HCT116 (cell line): ENCODE results near the gene FCRL2.

Experiments
- EGR1 ChIP-seq: IDR thresholded peaks from 2 replicates; pipeline ENCODE4 v1.6.1; 2012; ENCODE audit warnings: low read depth
- EZH2 ChIP-seq: fragments of 200-600 bp; sonication (generic); IDR thresholded peaks from 2 replicates; pipeline ENCODE4 v1.6.1; 2017; ENCODE audit warnings: antibody characterized with exemption, mixed run types
- POLR2A ChIP-seq: IDR thresholded peaks from 2 replicates; pipeline ENCODE4 v1.7.0; 2011; ENCODE audit warnings: borderline replicate concordance; ENCODE audit not compliant: insufficient read depth, insufficient read length; ENCODE audit errors: extremely low read depth
- POLR2AphosphoS5 ChIP-seq: IDR thresholded peaks from 2 replicates; pipeline ENCODE4 v1.6.1; 2011; ENCODE audit warnings: mild to moderate bottlenecking, low read depth, low read length, moderate library complexity
- SP1 ChIP-seq: IDR thresholded peaks from 2 replicates; pipeline ENCODE4 v1.6.1; 2012; ENCODE audit warnings: low read depth
- TCF7L2 ChIP-seq: IDR thresholded peaks from 2 replicates; pipeline ENCODE4 v1.7.0; 2011; ENCODE audit warnings: borderline replicate concordance, inconsistent platforms; ENCODE audit not compliant: insufficient read depth, insufficient read length; ENCODE audit errors: extremely low read depth
- ZFX ChIP-seq: fragments of 450-650 bp; IDR thresholded peaks from 2 replicates; pipeline ENCODE4 v1.6.1; 2017
- TF ChIP-seq, protein P1 (sequence below), 3 experiments: fragments of 200-600 bp in 1 of 3; sonication (generic) in 1 of 3; IDR thresholded peaks in 2 of 3; conservative IDR thresholded peaks in 1 of 3; 2 replicates each; pipeline ENCODE4 v1.5.1; 2012 to 2017; ENCODE audit warnings: low read depth in 2 of 3, low read length in 2 of 3, antibody characterized with exemption in 1 of 3, borderline replicate concordance in 1 of 3, control low read depth in 1 of 3, mild to moderate bottlenecking in 1 of 3, mixed read lengths in 1 of 3, mixed run types in 1 of 3, moderate library complexity in 1 of 3; ENCODE audit not compliant: insufficient read depth in 1 of 3

DNA sequence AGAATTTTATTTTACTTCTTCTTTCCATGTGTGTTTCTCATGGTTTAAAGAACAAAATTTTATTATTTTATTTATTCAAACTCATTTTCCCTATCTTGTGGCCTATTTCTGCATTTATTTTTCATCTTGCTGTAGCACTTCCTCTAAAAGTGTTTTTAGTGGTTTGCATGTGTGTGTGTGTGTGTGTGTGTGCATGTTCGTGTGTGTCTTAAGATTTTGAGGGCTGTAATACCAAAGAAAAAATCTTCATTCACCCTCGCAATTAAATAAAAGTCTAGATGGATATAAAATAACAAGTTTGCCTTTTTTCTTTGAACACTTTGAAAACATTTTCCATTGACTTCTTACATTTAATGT lies 51.7 kb downstream of the FCRL2 start:
- no peak for TF ChIP-seq EZH2
- TF ChIP-seq SP1: no peak
- TF ChIP-seq POLR2AphosphoS5: no peak
- no peak for TF ChIP-seq POLR2A
- TF ChIP-seq, protein P1, sequence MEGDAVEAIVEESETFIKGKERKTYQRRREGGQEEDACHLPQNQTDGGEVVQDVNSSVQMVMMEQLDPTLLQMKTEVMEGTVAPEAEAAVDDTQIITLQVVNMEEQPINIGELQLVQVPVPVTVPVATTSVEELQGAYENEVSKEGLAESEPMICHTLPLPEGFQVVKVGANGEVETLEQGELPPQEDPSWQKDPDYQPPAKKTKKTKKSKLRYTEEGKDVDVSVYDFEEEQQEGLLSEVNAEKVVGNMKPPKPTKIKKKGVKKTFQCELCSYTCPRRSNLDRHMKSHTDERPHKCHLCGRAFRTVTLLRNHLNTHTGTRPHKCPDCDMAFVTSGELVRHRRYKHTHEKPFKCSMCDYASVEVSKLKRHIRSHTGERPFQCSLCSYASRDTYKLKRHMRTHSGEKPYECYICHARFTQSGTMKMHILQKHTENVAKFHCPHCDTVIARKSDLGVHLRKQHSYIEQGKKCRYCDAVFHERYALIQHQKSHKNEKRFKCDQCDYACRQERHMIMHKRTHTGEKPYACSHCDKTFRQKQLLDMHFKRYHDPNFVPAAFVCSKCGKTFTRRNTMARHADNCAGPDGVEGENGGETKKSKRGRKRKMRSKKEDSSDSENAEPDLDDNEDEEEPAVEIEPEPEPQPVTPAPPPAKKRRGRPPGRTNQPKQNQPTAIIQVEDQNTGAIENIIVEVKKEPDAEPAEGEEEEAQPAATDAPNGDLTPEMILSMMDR (IDR thresholded peaks at IDR 0.05 in 2 of 3, conservative IDR thresholded peaks at IDR 0.05 in 1 of 3; ENCODE audit: borderline replicate concordance in 1 of 3, insufficient read depth in 1 of 3, low read depth in 2 of 3, low read length in 2 of 3): no peak
- no peak for TF ChIP-seq EGR1
- no peak for TF ChIP-seq TCF7L2
- TF ChIP-seq ZFX: no peak
